ENCODE measurements around the gene PPP1CB.
A peak's percentile ranks its signal among the peaks of the same experiment; 100 is the strongest.

Gene PPP1CB

GRCh38 chr2:28745225-28745624, 6.4 kb upstream of the PPP1CB start:
- DNase-seq (ENCODE audit: low spot score), result no peak

- DNase-seq (ENCODE audit: low spot score), result no peak
These were observed 5.8 kb upstream of the PPP1CB start for GRCh38 chr2:28745876-28746275.

- DNase-seq (ENCODE audit: low spot score), result no peak
These were observed 5.1 kb upstream of the PPP1CB start for GRCh38 chr2:28746429-28747111.

GRCh38 chr2:28747714-28748113, 3.9 kb upstream of the PPP1CB start:
- DNase-seq (ENCODE audit: low spot score), result peak; percentile 44

- DNase-seq (ENCODE audit: low spot score), result no peak
These were observed 3.5 kb upstream of the PPP1CB start for GRCh38 chr2:28748176-28748575.

- DNase-seq (ENCODE audit: low spot score), result peak; percentile 35
These were observed 2.7 kb upstream of the PPP1CB start for GRCh38 chr2:28748941-28749340.

DNA sequence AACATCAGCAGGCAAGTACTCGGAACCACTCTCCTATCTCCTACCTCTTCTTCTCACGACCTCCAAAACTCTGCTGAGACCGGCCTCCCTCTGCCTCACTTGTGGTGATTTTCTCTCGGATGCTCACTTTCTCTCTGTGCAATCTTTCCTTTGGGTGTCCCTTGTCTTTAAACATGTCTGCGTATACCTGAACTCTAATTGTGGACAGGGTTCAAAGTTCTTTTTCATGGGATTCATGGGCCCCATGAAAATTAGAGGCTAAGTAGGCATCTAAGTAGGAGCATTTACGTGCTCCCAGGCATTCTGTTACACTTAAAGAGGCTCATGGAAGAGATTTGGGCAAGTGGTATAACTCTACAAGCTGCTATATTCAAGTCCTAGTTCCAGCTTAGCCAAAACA, 2.1 kb upstream of the PPP1CB start:
- DNase-seq (ENCODE audit: low spot score), result no peak

- DNase-seq (ENCODE audit: low spot score), result peak; percentile 74
These were observed 1.0 kb upstream of the PPP1CB start for GRCh38 chr2:28750316-28751251.

GRCh38 chr2:28751956-28752630, 463 bp downstream of the PPP1CB start:
- DNase-seq (ENCODE audit: low spot score), result peak; percentile 19

GRCh38 chr2:28752631-28753376, 1.2 kb downstream of the PPP1CB start:
- DNase-seq (ENCODE audit: low spot score), result peak; percentile 20

- no peak for DNase-seq (ENCODE audit: low spot score)
These were observed 2.7 kb downstream of the PPP1CB start for GRCh38 chr2:28754321-28754720.

DNA sequence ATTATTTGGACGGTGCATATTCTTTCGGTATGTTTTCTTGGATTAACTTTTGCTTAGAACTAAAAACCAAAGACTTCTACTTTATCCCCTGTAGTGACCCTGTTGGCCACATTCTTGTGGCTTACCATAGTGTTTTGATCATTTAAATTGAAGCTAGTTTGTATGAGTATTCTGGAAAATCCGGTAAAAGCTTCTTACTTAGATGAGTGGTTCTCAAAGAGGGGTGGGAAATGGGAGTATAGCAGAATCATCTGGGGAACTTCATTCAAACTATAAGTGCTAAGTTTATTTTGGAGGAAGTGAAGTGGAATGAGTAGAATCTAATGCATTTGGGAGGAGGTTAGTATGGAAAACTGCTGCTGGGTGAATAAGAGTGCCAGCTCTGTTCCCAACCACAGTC, 3.8 kb downstream of the PPP1CB start:
- DNase-seq (ENCODE audit: low spot score), result peak; percentile 16

GRCh38 chr2:28758459-28758858, 6.8 kb downstream of the PPP1CB start:
- peak; percentile 40 for DNase-seq (ENCODE audit: low spot score)

GRCh38 chr2:28761420-28761819, 9.8 kb downstream of the PPP1CB start:
- no peak for DNase-seq (ENCODE audit: low spot score)

DNA sequence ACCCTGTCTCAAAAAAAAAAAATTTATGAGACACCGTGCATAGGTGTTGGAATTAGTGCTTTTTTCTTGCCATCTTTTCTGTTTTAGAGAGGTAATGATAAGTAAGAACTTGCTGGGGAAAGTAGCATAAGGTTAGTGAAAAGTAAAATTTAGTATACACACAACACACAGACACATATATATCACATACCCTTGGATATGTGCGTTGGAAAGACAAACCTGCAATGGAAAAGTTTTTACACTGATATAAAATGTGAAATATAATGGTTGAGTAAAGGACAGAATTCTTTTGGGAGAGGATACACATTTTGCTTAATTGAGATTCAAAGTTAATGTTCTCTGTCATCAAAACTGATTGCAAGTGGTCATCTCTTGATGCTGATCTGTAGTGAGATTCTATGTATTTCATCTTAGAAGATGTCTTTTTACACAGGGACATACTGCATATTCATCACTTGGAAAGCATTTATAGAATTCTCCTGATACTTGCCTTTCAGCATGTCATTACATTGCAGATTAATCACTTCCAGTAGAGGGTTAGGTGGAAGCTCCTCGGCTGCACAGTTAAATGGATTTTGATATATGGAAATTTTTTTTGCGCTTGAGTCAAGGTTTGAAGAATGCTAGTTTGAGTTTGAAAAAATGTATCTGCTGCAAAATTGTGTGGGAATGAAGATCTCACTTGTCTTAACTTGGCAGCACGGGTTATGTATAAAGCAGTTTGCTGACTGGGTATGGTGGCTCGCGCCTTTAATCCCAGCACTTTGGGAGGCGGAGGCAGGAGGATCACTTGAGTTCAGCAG, 13.5 kb downstream of the PPP1CB start:
- DNase-seq (ENCODE audit: low spot score), result no peak

DNA sequence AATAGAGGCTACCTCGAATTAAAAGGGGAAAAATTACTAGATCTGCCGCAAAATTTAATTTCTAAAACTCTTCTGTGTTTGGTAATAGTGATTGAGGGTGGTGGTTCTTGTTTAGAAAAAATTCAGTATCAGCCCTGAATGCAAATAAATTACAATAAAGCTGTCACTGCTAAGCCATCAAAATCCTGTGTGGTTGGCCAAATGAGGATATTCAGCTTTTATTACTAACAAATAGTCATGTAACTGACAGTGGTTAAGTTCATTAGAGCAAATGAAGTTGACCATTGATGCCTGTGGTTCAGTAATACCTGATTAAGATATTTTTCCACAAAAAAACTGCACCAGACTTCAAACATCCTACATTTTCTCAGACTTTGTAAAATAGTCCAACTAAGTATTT, 14.4 kb downstream of the PPP1CB start:
- no peak for DNase-seq (ENCODE audit: low spot score)

- no peak for DNase-seq (ENCODE audit: low spot score)
These were observed 15.7 kb downstream of the PPP1CB start for GRCh38 chr2:28767337-28767736.

DNA sequence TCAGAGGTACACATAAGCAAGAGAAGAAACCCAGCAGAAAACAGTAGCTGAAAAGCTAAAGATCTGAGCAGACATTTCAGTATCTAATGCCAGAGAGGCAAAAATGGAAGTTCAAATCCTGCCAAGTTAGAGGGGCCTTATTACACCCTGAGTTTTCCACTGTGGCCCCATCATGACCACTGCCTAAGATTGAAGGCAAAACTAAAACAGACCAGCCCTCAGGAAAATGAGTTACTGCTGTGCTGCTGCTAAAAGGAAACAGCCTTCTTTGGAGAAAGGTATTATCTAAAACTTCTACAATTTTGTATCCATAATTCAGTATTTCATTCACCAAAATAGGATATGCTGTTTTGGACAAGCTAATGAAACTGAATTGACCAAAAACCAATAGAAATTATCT, 16.8 kb downstream of the PPP1CB start:
- no peak for DNase-seq (ENCODE audit: low spot score)

GRCh38 chr2:28768952-28769351, 17.3 kb downstream of the PPP1CB start:
- DNase-seq (ENCODE audit: low spot score), result no peak

GRCh38 chr2:28772351-28772750, 20.7 kb downstream of the PPP1CB start:
- DNase-seq (ENCODE audit: low spot score), result no peak

- no peak for DNase-seq (ENCODE audit: low spot score)
These were observed 24.8 kb downstream of the PPP1CB start for GRCh38 chr2:28776471-28776870.

Measured in kidney tubule cell (primary cell).